Measurements from ENCODE around the gene HIVEP3. TPM values are rescaled to one million over a fixed set of nuclear protein-coding genes. Genes with fewer than 3 reads are reported as not detected.

HIVEP3 gene
- total RNA-seq, 4 donors from 2014 or later = 3.2 to 11.0 (median 4.2) TPM

DNA sequence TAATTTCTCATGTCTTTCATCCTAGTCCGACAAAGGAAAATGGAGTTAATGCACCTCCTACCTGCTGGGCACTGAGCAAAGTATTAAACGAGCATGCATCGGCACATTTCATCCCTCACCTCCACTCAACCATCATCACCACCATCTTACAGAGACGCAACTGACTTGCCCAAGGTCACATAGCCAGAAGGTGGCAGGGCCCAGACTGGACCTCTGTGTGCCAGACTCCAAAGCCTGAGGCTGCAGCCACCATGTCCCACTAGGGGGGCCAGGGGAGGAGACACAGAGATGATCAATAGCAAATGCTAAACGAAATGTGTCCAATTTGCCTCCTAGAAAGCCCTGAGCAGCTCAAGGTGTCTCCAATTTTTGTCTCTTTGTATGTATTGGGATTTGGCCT lies 270.5 kb downstream of the HIVEP3 start:
- Histone ChIP-seq H3K4me1 (peaks cover 0 to 15% (median 5%) of the 10 kb centered on the region in 3 donors), H3K27ac (no peak overlapping the region), H3K36me3 (no peaks in the 10 kb centered on the region), H3K4me3 (no peak overlapping the region), H3K9me3 (no peaks in the 10 kb centered on the region), H3K27me3 (no peaks in the 10 kb centered on the region)
- intact Hi-C loops (cut with DNase I) = no loop called here
- WGBS, 2 donors = 83 to 92% methylated on average over 3 to 4 of the region's 5 CpGs
- no peak for DNase-seq
- TF ChIP-seq, protein P1, sequence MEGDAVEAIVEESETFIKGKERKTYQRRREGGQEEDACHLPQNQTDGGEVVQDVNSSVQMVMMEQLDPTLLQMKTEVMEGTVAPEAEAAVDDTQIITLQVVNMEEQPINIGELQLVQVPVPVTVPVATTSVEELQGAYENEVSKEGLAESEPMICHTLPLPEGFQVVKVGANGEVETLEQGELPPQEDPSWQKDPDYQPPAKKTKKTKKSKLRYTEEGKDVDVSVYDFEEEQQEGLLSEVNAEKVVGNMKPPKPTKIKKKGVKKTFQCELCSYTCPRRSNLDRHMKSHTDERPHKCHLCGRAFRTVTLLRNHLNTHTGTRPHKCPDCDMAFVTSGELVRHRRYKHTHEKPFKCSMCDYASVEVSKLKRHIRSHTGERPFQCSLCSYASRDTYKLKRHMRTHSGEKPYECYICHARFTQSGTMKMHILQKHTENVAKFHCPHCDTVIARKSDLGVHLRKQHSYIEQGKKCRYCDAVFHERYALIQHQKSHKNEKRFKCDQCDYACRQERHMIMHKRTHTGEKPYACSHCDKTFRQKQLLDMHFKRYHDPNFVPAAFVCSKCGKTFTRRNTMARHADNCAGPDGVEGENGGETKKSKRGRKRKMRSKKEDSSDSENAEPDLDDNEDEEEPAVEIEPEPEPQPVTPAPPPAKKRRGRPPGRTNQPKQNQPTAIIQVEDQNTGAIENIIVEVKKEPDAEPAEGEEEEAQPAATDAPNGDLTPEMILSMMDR (IDR thresholded peaks at IDR 0.05) = no peak
- no peak for TF ChIP-seq POLR2A (IDR thresholded peaks at IDR 0.05)

DNA sequence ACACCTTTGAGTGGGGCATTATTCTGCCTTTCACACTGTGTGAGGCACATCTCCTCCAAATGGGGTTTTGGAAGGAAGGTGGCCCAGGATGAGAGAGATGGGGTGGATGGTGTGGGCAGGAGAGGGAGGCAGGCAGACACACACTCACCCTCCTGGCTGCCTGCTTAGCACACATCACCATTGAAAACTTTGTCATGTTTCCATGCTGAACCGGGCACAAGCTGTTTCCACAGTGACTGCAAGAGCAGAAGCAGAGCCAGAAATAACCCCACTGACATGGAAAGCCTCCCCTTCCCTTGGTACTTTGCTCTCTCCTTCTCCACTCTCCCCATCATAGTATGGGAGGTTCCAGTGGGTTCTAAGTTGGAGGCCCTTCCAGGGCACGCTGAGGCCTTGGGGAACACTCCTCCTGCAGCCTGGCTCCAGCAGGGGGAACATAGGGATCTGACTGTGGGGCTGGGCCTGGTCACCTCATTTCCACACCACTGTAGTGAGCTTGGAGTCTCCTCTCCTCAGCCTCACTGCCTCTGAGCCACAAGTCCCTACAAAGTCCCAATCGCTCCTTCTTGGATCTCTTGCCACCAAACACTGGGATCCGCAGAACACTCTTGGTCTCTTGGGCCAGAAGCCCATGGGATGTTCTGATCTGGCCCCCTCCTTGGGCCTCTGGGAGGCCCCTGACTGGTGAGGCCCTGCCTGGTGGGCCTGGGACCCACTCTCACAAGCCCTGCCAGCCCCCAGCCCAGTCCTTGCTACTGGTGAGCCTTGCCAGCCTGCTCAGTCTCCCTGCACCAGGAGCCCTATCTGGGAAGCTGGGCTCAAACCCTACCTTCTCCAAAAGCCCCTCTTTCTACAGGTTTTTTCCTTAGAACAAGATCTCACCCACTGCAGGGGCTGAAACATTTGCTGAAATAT lies 271.2 kb downstream of the HIVEP3 start:
- Histone ChIP-seq H3K4me1 (peaks cover 0 to 15% (median 5%) of the 10 kb centered on the region in 3 donors), H3K36me3 (no peaks in the 10 kb centered on the region), H3K9me3 (no peaks in the 10 kb centered on the region), H3K27me3 (no peaks in the 10 kb centered on the region), H3K27ac (no peak overlapping the region), H3K4me3 (no peak overlapping the region)
- intact Hi-C loops (cut with DNase I) = no loop called here
- 86 to 97% methylated on average over 1 to 4 of the region's 4 CpGs for WGBS, 2 donors
- no peak for TF ChIP-seq POLR2A (IDR thresholded peaks at IDR 0.05)
- no peak for DNase-seq

DNA sequence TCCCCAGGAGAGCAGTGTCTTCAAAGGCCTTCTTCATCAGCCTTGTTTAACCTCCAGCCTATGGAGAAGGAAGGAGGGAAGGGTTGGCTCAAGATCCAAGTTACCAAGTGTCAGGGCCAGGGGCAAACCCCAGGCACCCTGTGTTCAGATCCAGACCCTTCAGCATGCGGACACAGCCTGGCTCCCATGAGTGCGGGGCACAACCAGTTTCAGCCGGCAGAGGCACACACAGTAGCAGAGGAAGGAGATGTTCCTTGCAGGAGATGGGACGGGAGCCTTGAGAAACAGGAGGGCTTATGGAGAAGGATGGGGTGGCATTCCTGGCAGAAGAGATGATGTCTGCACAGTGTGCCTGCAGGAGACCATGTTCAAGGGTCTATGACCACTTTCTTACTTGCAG lies 272.5 kb downstream of the HIVEP3 start:
- peaks cover 0 to 15% (median 5%) of the 10 kb centered on the region in 3 donors for H3K4me1 ChIP-seq
- DNase-seq = no peak
- no peak for TF ChIP-seq POLR2A (IDR thresholded peaks at IDR 0.05)
- TF ChIP-seq, protein P1 (IDR thresholded peaks at IDR 0.05) = no peak
- no peak overlapping the region for H3K4me3 ChIP-seq
- H3K36me3 ChIP-seq = no peaks in the 10 kb centered on the region
- WGBS, 2 donors = 100% methylated on average over 2 to 4 of the region's 4 CpGs
- no peaks in the 10 kb centered on the region for H3K9me3 ChIP-seq
- no peak overlapping the region for H3K27ac ChIP-seq
- intact Hi-C loops (cut with DNase I) = no loop called here
- no peaks in the 10 kb centered on the region for H3K27me3 ChIP-seq

DNA sequence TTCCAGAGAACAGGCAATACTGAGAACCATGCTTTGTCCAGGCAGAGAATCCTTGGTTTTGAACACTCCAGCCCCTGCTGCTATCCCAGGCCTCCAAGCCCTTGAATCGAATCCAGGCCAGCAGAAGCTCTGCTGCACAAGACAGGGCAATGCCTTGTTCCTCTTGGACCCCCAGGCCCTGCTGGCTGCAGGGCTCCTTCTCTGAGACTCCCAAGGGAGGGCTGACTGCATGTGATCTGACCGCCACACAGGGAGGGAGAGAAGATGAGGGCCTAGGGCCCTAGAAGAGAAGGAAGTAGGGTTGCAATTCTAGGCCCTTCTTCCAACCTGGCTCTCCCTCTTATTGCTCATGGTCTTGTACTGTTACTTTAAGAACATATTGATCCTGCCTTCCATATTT lies 273.7 kb downstream of the HIVEP3 start:
- H3K9me3 ChIP-seq = no peaks in the 10 kb centered on the region
- TF ChIP-seq, protein P1 (IDR thresholded peaks at IDR 0.05) = no peak
- TF ChIP-seq POLR2A (IDR thresholded peaks at IDR 0.05) = no peak
- H3K4me1 ChIP-seq = peaks cover 0 to 8% (median 5%) of the 10 kb centered on the region in 3 donors
- no peaks in the 10 kb centered on the region for H3K27me3 ChIP-seq
- intact Hi-C loops (cut with DNase I) = no loop called here
- no peak for DNase-seq
- no peak overlapping the region for H3K4me3 ChIP-seq
- no peaks in the 10 kb centered on the region for H3K36me3 ChIP-seq
- no peak overlapping the region for H3K27ac ChIP-seq
- 80 to 100% methylated on average over 1 of the region's 2 CpGs for WGBS, 2 donors

DNA sequence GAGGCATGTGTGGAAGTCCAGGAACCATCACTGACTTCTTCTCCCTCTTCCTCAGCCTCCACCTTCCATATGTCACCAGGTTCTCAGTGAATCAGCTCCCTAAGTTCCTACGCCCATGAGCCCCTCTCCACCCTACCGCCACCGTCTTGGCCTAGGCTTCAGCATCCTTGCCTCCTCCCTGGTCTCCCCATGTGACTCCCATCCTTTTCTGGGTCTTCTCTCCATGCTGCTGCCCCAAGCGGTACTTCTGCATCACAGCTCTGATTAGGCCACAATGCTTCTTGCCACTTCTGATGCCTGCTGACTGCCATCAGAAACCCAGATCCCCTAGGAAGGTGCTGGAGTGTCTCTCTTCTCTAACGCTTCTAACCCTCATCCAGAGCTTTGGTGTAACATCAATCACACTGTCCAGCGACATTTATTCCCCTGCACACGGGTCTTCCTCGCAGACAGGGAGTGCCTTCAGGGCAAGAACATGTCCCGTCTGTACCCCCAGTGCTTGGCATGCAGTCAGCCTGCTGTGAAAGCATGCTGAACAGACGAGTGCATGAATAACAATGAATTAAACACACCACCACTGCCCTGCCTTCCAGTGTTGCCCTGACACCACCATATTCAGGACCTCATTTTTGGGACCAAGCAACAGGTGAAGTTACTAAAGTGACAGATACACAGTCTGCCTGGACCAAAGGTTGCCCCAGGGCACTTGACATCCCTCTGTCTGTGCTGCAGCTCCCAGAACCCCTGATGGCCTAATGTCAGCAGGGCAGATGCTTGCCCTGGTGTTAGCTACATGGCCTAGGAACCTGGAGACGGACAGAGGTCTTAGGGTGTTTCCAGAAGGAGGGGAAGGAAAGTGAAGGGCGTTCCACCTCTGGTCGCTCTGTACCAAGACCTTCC lies 275.6 kb downstream of the HIVEP3 start:
- Histone ChIP-seq H3K4me1 (no peaks in the 10 kb centered on the region), H3K36me3 (no peaks in the 10 kb centered on the region), H3K4me3 (no peak overlapping the region), H3K27me3 (no peaks in the 10 kb centered on the region), H3K9me3 (no peaks in the 10 kb centered on the region), H3K27ac (no peak overlapping the region)
- TF ChIP-seq POLR2A (IDR thresholded peaks at IDR 0.05) = no peak
- TF ChIP-seq, protein P1 (IDR thresholded peaks at IDR 0.05) = no peak
- intact Hi-C loops (cut with DNase I) = no loop called here
- WGBS, 2 donors = 86 to 91% methylated on average over 8 to 11 of the region's 13 CpGs
- DNase-seq = no peak

Data from esophagus squamous epithelium (tissue), 5 donors.